GM18870 (cell line): ENCODE results near the gene ABCB8.
"Not testable (repeated sequence)": the region's sequence is repeated elsewhere in the genome, so short reads cannot be mapped to it uniquely, and the experiment has no call there.

Experiments
- ATAC-seq: cut with Tn5 transposase; IDR thresholded peaks from one replicate; pipeline ENCODE4 v1.9.1; 2021; ENCODE audit warnings: moderate library complexity; ENCODE audit not compliant: unreplicated experiment

The ABCB8 gene

GRCh38 chr7:151033864-151034249, 5.6 kb downstream of the ABCB8 start:
- no peak for ATAC-seq

GRCh38 chr7:151034312-151035025, 6.2 kb downstream of the ABCB8 start:
- ATAC-seq: no peak

GRCh38 chr7:151035026-151035717, 6.9 kb downstream of the ABCB8 start:
- ATAC-seq: no peak

- no peak for ATAC-seq
These were observed 7.7 kb downstream of the ABCB8 start for GRCh38 chr7:151035902-151036301.

- ATAC-seq: no peak
These were observed 10.9 kb downstream of the ABCB8 start for GRCh38 chr7:151038951-151039849.

- ATAC-seq: no peak
These were observed 11.7 kb downstream of the ABCB8 start for GRCh38 chr7:151039850-151040548.

GRCh38 chr7:151040616-151041375, 12.5 kb downstream of the ABCB8 start:
- no peak for ATAC-seq

GRCh38 chr7:151043449-151043848, 15.2 kb downstream of the ABCB8 start:
- not testable (repeated sequence) for ATAC-seq

GRCh38 chr7:151043959-151044358, 15.7 kb downstream of the ABCB8 start:
- no peak for ATAC-seq

GRCh38 chr7:151045262-151045661, 17.0 kb downstream of the ABCB8 start:
- ATAC-seq: no peak

GRCh38 chr7:151045967-151046366, 17.7 kb downstream of the ABCB8 start:
- ATAC-seq: no peak

GRCh38 chr7:151046603-151047573, 18.6 kb downstream of the ABCB8 start:
- ATAC-seq: no peak

- ATAC-seq: no peak
These were observed 19.9 kb downstream of the ABCB8 start, which contains the start of gene ASIC3 for GRCh38 chr7:151047976-151048815. Gene ASIC3, plus strand, starts transcription at chr7:151048531. Its CDS starts 355 bp downstream, at chr7:151048886.

- no peak for ATAC-seq
These were observed 20.7 kb downstream of the ABCB8 start for GRCh38 chr7:151048911-151049463.

GRCh38 chr7:151051108-151051507, 22.9 kb downstream of the ABCB8 start:
- ATAC-seq: no peak

GRCh38 chr7:151053096-151053495, 24.8 kb downstream of the ABCB8 start:
- ATAC-seq: no peak

- ATAC-seq: no peak
These were observed 25.5 kb downstream of the ABCB8 start for GRCh38 chr7:151053751-151054150.

- no peak for ATAC-seq
These were observed 28.0 kb downstream of the ABCB8 start for GRCh38 chr7:151056283-151056665.
